22Rv1 (cell line): ENCODE data around the gene PLXNA4.

Experiments
- ZFX ChIP-seq: fragments of 450-650 bp; IDR thresholded peaks from 2 replicates; pipeline ENCODE4 v1.6.1; 2017; ENCODE audit warnings: antibody characterized with exemption, borderline replicate concordance
- TF ChIP-seq, protein P1 (sequence below): fragments of 450-650 bp; IDR thresholded peaks from 2 replicates; pipeline ENCODE4 v1.5.1; 2017; ENCODE audit warnings: mild to moderate bottlenecking

GRCh38 chr7:132080467-132080866, 495.8 kb downstream of the PLXNA4 start:
- TF ChIP-seq, protein P1, sequence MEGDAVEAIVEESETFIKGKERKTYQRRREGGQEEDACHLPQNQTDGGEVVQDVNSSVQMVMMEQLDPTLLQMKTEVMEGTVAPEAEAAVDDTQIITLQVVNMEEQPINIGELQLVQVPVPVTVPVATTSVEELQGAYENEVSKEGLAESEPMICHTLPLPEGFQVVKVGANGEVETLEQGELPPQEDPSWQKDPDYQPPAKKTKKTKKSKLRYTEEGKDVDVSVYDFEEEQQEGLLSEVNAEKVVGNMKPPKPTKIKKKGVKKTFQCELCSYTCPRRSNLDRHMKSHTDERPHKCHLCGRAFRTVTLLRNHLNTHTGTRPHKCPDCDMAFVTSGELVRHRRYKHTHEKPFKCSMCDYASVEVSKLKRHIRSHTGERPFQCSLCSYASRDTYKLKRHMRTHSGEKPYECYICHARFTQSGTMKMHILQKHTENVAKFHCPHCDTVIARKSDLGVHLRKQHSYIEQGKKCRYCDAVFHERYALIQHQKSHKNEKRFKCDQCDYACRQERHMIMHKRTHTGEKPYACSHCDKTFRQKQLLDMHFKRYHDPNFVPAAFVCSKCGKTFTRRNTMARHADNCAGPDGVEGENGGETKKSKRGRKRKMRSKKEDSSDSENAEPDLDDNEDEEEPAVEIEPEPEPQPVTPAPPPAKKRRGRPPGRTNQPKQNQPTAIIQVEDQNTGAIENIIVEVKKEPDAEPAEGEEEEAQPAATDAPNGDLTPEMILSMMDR, result no peak
- TF ChIP-seq ZFX, result no peak
